GM19455 (cell line): Measurements from ENCODE around the gene TENM3.
"Not testable (repeated sequence)": the region's sequence is repeated elsewhere in the genome, so short reads cannot be mapped to it uniquely, and the experiment has no call there.

Experiments
- ATAC-seq: cut with Tn5 transposase; IDR thresholded peaks from one replicate; pipeline ENCODE4 v1.9.1; 2021; ENCODE audit not compliant: unreplicated experiment

Gene TENM3

GRCh38 chr4:182801636-182802035, 558.4 kb downstream of the TENM3 start:
- no peak for ATAC-seq

- ATAC-seq, result no peak
Measured at GRCh38 chr4:182802621-182803020, 559.4 kb downstream of the TENM3 start.

GRCh38 chr4:182803235-182803634, 560.0 kb downstream of the TENM3 start:
- ATAC-seq, result no peak

GRCh38 chr4:182804131-182804530, 560.9 kb downstream of the TENM3 start:
- ATAC-seq, result no peak

DNA sequence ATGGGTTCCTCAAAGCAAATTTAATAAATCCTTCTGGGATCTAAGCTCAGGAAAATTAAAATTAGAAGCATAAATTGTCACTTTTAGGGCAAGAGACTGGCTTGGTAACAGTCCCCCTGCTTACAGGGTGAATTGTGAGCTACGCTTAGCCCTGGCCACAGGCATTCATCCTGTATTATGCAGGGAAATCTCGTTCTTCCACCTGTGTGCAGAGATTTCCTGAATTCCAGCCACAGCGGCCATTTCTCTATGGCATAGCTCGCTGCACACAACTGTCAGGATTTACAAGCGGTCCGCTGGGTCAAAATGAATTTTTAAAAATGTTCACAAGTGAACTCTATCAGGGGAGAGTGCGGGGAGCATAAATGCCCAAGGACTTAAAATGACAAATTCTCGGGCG, 562.1 kb downstream of the TENM3 start:
- ATAC-seq, result no peak

DNA sequence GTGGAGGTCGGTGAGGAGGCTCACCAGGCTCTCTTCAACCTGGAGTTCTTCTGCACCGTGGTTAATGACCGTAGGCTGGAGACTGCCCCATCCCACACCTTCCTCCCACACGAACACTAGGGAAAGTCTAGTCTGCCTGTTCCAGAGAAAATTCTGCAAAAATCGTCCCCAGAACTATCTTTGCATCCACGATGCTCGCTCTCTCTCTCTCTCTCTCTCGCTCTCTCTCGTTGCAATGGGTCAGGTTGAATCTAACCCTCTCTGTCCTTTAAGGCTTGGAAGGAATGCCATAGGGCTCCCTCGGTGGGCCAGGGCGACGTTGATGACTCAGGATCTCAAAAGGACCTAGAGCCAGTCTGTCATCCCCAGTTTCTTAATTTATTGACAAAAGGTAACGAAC, 562.5 kb downstream of the TENM3 start:
- ATAC-seq, result no peak

- ATAC-seq, result peak; percentile 71
Measured at GRCh38 chr4:182806259-182807252, 563.4 kb downstream of the TENM3 start.

DNA sequence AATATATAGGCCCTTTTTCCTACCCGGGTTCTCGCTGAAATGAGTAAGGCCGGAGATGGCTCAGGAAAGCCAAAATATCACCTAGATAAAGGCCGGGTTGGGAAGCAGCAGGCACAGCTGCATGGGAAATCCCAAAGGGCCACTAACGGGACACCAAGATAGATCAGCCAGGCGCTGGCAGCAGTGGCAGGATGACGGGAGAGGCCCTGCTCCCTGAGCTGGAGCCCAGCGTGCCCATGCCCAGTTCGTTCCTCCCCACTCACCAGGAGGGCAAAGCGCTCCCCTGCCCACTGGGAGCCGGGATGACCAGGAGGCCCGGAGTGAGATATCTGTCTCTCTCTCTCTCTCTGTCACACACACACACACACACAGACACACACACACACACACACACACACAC, 564.1 kb downstream of the TENM3 start:
- no peak for ATAC-seq

DNA sequence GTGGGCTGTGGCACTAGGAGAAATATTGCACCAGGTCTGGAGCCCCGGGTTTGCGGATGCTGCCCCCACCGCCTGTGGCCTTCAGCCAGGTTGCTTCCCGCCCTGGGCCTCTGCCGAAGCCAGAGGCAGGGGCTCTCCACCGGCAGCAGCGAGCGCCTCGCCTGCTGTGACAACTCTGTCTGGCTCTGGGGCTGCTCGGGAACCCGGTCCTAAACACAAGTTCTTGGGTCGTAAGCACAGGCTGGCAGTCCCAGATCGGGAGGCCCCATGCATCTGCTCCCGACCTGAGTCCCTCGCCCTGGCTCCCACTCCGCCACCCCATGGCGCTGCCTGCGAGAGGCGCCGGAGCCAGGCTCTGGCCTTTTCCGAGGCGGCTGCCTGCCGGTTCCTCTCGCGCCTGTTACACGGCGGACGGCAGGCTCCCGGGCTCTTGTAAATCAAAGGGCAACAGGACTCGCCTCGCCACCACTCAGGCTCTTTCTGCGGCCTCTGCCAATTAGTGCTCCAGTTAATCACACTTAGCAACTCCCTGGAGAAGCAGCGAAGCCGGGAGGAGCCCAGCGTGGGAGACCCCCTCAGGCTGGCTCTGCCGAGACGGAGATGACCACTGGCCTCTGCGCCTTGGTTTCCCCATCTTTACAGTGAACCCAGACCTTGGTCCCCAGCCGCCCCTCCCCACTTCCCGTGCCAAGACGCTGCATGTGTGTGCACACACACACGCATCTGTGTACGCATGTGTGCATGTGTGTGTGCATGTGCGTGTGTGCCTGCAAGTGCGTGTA, 564.8 kb downstream of the TENM3 start:
- ATAC-seq, result no peak

GRCh38 chr4:182808673-182809416, 565.6 kb downstream of the TENM3 start:
- peak; percentile 83 for ATAC-seq

GRCh38 chr4:182809417-182810102, 566.4 kb downstream of the TENM3 start:
- peak; percentile 29 for ATAC-seq

DNA sequence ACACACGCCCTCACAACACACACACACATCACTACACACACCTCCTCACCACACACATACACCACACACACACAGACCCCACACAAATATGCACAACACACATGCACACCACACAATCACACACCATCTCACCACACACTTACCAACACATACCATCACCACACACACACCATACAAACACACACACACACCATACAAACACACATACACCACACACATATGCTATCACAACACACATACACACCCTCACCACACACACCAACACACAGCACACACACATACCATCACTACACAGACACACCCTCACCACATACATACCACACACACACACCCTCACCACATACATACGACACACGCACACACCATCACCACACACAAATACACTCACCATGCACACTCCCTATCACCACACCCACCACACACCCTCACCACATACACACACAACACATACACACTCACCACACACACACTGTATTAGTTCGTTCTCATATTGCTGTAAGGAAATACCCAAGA, 567.0 kb downstream of the TENM3 start:
- ATAC-seq, result no peak

DNA sequence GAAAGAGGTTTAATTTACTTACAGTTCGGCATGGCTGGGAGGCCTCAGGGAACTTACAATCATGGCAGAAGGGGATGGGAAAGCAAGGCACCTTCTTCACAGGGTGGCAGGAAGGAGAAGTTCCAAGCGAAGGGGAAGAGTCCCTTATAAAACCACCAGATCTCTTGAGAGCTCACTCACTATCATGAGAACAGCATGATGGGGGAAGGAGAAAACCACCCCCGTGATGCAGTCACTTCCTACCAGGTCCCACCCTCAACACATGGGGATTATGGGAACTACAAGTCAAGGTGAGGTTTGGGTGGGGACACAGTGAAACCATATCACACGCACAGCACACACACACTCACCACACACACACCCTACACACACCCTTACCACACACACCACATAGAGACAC, 569.7 kb downstream of the TENM3 start:
- ATAC-seq, result no peak

DNA sequence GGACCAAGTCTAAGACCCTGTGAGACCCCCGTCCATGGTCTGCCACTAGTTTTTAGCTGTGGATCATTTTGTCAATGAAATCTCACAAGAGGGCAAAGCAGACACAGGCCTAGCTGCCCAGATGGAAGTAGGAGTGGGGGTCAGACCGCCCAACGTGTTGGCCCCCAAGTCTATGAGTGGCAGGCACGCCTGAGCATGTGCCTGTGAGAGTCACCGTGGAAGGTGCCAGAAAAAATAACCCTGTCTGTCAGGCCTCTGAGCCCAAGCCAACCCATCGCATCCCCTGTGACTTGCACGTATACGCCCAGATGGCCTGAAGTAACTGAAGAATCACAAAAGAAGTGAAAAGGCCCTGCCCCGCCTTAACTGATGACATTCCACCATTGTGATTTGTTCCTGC, 570.9 kb downstream of the TENM3 start:
- ATAC-seq, result not testable (repeated sequence)

- no peak for ATAC-seq
Measured at GRCh38 chr4:182818926-182819730, 575.9 kb downstream of the TENM3 start.

DNA sequence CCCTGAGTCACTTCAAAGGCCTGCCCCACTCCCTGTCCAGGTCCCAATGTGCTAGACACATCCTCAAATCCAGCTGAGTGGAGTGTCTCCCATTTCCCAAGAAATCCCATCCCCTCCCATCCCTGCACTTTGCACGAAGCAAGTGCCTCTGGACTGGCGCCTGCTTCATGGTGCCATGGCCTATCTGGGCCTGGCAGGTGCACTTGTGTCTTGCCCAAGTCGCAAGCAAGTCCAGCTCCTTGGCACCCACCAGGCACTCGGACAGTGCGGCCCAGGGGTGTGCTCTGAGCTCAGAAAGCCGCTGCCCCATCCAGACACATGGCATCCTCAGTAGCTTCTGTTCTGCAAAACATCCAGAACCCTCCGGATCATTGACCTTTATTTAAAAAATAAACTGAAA, 576.5 kb downstream of the TENM3 start:
- no peak for ATAC-seq

GRCh38 chr4:182822554-182822953, 579.4 kb downstream of the TENM3 start:
- no peak for ATAC-seq

DNA sequence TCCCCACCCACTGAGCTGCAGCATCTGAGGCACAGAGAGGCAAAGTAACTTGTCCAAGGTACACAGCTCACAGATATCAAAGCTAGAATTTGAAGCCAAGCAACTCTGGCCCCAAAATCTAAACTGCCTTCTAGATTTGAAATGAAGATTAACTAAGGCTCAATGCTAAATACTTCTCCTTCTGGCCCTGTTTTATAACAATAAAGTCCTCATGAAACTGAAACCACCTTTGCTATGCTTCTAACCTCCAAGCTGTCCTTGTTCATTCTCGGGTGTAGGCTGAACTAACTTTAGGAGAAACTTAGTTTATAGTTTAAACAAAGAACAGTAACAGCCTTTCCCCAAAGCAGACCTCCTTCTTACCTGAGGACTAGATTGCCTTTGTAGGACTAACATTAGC, 580.4 kb downstream of the TENM3 start:
- peak; percentile 61 for ATAC-seq

GRCh38 chr4:182825003-182825402, 581.8 kb downstream of the TENM3 start:
- no peak for ATAC-seq

DNA sequence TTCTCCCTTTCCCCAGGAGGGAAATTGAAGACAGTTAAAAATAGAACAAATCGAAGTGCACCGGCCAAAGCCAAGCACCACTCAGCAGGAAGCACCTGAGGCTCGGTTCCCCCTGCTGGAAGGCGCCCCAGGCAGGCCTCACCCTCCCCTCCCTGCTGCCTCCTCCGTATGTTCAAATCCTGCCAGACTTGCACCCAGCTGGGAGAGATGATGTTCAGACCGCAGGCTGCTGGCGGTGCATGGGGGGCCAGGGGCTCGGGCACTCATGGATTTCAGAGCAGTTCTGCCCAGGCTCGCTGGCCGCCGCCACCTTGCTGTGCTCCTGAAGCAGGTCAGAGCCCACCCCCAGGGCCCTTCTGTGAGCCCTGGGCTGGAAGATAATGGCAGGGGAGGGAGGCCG, 582.6 kb downstream of the TENM3 start:
- no peak for ATAC-seq
